IPS-15b (cell line): ENCODE measurements around the gene KRT15.

Experiments
- H3K27me3 ChIP-seq: one replicate; pipeline ENCODE4 v1.6.1; 2013; ENCODE audit warnings: low read length; ENCODE audit not compliant: control insufficient read depth, insufficient read depth
- H3K36me3 ChIP-seq: one replicate; pipeline ENCODE4 v1.6.1; 2013; ENCODE audit warnings: low read length; ENCODE audit not compliant: control insufficient read depth, insufficient read depth
- H3K4me1 ChIP-seq: one replicate; pipeline ENCODE4 v1.6.1; 2013; ENCODE audit warnings: mild to moderate bottlenecking, low read length; ENCODE audit not compliant: control insufficient read depth, insufficient read depth
- H3K4me3 ChIP-seq: one replicate; pipeline ENCODE4 v1.5.1; 2013; ENCODE audit warnings: low read depth, low read length
- H3K9ac ChIP-seq: one replicate; pipeline ENCODE4 v1.6.1; 2013; ENCODE audit warnings: low read depth, mild to moderate bottlenecking, low read length
- H3K9me3 ChIP-seq: one replicate; pipeline ENCODE4 v1.6.1; 2013; ENCODE audit warnings: mild to moderate bottlenecking, low read length; ENCODE audit not compliant: control insufficient read depth, insufficient read depth

The KRT15 gene

DNA sequence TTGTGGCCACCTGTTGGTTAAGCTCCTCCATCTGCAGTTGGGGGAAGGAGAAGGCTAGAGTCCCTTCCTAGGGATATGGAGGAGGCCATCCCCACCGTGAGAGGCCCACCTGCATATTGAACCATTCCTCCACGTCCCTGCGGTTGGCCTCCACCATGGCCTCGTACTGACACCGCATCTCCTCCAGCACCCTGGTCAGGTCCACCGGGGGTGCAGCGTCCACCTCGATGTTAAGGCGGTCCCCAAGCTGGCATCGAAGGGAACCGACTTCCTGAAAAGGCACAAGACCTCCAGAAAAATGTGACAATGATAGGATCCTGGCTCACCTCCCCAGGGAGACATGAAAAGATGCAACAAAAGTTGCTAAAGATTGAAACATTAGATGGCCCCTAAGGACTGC lies 54.5 kb downstream of the KRT15 start:
- Histone ChIP-seq H3K9ac (no peak overlapping the region), H3K4me3 (no peak overlapping the region), H3K36me3 (no peaks in the 10 kb centered on the region), H3K27me3 (no peaks in the 10 kb centered on the region), H3K4me1 (no peaks in the 10 kb centered on the region), H3K9me3 (no peaks in the 10 kb centered on the region)

DNA sequence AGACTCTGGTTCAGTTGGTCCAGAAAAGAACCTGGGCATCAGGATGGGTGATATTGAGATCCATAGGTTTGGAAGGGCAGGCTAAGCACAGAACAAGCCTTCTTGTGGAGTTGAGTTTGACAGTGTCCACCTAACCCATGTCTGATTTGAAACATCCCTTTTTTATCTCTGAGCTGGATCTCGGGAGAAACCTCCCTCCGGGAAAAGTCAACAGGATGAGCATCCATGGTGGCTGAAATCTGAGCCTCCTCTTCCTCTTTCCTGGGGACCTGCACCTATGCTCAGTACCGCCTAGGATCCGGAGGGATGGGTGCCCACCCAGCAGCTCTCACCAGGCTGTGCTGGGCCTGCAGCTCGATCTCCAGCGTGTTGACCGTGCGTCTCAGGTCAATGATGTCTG lies 54.9 kb downstream of the KRT15 start:
- Histone ChIP-seq H3K4me1 (no peaks in the 10 kb centered on the region), H3K9me3 (no peaks in the 10 kb centered on the region), H3K27me3 (no peaks in the 10 kb centered on the region), H3K4me3 (no peak overlapping the region), H3K36me3 (no peaks in the 10 kb centered on the region), H3K9ac (no peak overlapping the region)
